Umbilical cord (tissue), 2 donors: Measurements from ENCODE around the gene PDE7B. TPM values are rescaled to one million over a fixed set of nuclear protein-coding genes. Genes with fewer than 3 reads are reported as not detected.

Source experiments
- DNase-seq: peaks from one replicate; pipeline ENCODE4 v3.0.0-alpha.2; 2015; ENCODE audit warnings: low spot score
- total RNA-seq: library from RNA; depleted of rRNA; stranded (reverse); fragments of >200 nt; gene quantifications from one replicate; pipeline ENCODE4 v1.2.3, GENCODE V29; 2014; ENCODE audit warnings: low replicate concordance; ENCODE audit not compliant: insufficient read depth

Gene PDE7B
- total RNA-seq, 1 donor from 2014 or later: 22.9 TPM

DNA sequence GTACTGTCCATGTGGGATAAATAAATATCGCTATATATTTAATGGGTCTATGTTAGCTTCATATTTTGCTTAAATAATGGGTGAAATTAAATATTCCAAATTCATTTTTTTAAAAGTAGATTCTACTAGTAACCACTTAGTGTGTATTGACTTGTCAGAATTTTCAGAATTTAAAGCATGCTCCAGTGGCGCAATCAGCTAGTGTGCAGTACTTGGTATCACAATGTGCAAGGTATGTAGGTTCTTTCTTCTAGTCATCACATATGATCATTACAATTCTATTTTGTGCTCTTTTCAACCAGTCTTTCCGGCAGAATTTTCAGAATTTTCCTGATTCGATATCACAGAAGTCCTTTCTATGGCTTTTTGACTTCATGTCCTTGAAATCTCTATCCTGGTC is 32.6 kb downstream of the PDE7B start:
- no peak for DNase-seq

DNA sequence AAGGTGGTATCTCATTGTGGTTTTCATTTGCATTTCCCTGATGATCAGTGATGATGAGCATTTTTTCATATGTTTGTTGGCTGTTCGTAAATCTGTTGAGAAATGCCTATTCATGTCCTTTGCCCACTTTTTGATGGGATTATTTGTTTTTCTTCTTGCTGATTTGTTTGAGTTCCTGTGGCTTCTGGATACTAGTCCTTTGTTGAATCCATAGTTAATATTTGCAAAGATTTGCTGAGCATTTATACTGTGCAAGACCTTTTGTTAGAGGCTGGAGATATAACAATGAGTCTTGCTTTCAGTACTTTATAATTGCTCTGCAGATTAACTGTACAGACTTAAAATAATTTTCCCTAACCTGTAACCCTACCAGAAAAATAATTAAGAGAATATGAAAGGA is 35.6 kb downstream of the PDE7B start:
- no peak for DNase-seq

DNA sequence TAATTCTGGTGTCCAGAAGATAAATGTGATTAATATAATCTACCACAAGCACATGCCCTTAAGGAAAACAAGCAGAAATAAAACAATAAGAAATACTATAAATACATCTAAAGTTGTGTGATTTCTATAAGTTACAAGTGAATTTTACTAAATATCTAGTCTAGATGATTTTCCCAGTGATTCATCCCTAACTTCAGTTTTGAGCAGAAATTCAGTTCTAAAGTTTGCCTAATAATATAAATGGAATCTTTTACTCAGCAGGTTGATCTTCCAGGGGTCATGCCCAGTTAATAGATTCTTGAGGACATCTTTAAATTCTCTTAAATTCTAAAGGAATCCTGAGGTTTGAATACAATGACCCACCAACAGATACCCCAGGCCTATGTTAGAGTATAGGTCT is 37.3 kb downstream of the PDE7B start:
- no peak for DNase-seq

DNA sequence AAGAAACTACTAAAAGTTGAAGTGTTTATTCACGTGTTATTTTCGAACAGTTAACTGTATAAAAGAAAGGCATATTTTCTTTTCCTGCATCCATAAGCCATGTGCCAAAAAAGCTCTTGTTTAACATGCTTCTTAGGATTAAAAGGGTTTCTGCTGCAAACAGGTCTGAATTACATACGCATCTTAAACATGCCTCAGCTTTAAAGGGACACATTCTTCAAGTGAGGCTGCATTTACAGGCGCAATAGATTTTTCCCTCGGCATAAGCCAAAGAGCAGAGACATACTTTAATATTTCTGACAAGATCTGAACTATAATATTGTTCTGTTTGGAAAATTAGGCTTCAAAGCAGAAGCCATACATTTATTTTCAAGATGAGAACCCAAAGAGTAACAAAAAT is 39.4 kb downstream of the PDE7B start:
- peak; percentile 13 for DNase-seq

DNA sequence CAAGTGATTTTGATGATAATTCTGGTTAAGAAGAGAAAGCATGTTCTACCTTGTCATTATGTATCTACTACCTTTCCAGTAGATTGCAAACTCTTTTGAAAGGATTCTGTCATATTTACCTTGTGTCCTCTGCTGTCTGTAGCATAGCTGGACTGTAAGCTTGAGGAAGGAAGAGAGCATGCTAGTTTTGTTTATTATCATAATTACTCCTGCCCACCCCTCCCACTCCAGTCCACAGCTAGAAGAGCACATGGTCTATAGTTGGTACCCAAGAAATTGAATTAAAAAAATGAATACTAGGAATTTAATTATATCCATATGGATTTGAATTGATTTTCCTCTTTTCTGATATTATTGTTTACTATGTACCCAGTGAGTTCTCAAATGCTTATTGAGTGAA is 40.2 kb downstream of the PDE7B start:
- DNase-seq: no peak

DNA sequence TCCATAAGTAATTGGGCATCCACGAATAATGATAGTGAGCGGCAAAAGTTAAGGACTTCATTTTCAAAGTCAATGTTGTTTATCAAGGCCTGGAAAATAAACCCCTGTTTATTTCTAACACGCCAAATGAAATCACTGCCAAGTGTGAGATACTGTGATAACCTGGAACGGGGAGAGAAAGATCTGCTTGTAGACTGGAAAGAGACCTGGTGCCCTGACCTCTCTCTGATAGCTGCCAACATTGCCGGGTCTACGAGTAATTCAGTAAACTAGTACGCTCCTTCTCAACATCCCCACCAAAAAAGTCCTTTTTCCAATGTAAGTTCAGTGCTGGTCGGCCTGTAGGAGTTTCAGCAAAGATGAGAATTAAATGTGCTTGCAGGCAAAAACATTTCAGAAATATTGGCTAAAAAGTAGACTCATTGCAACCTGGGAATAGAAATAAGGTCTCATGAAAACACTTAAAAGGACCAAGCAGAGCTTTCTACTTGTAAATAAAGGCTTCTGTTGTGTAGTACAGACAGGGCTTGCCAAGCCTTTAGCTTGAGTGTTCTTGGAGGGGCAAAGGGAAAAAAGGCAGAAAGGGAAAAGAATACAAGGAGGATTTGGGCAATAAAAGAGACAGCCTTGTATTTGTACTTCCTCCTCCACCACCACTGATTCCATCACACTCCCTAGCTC is 43.9 kb downstream of the PDE7B start:
- DNase-seq: no peak

DNA sequence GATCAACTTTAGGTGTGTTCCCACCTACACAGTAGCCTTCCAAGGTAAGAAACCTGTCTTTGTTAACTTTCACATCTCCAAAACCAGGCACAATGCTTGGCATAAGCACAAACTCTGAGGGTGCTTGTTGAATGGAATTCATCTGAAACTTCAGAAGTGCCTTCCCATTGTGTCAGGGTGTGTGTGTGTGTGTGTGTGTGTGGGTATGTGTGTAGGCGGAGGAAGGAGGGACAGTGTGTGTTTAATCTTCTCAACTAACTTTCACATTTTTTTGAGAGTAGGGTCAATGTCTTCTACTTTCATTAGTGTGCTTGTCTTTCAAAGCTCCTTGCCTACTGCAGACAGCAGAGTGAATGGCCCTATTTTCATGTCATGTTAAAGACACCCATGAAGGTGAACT is 45.6 kb downstream of the PDE7B start:
- DNase-seq: no peak

DNA sequence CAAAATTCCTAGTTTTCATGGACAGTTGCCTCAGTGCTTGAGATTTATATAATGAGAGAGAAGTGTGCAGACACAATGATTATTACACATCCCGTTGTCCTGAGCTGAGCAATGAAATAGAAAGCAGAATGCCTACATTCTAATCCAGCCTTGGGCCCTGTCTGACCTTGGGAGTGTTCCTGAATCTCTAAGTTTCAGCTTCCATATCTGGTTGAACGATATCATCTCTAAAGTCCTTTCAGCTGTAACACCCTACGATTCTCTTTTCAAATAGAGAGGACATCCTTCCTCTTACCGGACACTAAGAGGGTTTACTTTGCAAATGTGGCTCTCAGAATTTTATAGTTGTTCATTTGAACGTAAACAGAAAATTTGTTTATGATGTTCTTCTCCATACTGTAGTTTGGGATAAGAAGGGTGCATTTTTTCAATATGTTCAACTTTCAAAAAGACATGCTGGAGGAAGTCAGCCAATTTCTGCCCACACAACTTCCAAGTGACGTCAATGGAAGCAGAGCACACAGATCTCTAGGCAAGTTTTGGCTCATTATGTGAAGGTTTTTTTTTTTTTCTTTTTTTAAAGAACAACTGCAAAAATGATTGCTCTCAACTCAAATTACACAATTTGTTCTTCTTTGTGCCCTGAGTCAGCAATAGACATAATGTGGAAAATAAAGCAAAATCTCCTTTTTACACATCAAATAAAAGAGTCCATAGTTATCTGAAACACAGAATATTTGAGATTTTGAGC is 50.4 kb downstream of the PDE7B start:
- peak; percentile 93 for DNase-seq

DNA sequence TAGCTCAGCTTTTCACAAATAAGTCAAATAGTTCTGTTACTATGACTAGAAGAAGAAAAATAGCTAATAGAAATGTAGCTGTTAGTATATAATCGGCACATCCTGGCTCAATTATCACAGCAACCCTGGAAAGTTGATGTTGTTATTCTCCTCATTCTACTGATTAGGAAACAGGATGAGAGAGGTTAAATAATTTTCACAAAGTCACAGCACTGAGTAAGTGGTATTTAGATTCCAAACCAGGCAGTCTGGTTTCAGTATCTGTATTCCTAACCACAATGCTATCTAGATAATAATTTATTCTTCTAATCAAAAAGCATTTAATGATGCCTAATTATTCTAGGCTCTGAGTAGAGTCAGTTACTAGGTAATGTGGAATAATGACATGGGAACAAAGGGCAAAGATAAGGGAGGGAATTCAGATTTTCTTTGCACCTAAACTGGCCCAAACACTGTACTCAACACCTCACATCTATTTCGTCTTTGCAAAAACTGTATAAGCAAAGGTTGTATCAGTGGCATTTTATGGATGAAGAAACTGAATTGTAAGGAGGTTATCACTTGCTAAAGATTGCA is 51.3 kb downstream of the PDE7B start:
- DNase-seq: peak; percentile 33

DNA sequence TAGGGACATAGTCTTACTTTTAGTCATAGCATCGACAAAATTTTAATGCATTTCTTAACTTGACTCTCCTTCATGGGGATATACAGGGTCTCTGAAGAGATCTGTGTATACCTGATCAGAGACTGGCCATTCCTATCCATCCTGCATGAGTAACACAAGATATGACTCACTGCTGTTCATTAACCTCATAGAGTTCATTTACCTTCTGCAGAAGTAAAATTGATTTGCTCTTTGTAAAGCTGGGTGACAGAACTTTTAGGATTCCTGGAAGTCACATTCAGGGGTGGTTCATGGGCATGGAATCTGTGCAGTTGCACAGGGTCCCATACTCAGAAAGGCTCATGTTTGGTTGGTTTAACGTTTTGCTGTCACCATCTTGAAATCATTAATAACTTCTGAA is 53.2 kb downstream of the PDE7B start:
- DNase-seq: no peak

DNA sequence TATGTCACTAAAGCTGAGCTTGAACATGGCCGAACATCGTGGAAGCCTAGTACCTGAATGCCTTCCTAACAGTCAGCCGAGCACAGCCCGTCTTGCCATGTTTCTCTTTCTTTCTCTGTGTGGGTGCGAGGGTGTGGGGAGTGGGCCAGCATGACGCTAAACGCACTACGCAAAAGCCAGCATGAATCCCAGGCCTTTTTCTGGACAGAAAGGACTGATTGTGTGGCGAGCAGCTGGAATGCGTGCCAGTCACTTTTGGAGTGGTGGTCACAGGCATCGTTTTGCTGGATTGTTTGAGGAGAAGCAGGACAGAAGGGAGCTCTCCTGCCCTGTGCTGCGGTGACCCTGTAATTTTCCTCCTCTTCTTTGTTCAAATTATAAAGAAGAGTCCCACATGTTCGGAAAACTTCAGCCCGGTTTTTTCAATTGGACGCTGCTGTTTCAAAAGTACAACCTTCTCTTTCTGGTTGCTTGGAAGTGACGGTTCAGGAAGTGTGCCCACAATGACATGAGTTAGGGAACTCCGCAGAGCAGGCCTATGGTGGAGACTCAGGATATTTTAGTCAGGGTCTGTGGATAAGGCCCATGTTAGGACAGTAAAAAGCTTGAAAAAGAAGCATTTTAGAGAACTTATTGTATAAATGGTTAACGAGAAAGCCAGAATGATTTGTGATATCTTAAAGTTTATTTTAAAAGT is 54.3 kb downstream of the PDE7B start:
- no peak for DNase-seq

DNA sequence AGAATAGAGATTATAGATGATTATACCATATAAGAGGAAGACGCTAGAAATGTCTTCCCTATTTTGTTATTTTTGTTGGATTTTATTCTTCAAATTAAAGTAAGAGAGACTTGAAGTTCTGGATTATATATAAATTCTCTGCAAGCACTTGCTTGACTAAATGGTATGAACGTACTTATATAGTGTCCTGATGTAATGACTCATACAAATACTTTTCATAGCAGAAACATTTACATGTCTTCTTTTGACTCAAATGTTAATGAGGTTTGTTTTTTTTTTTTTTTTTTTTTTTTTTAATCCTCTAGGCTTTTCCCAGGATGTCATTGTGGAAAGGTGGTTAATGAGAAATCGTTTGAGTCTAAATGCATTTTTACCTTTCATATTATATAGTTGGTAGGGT is 55.0 kb downstream of the PDE7B start:
- peak; percentile 26 for DNase-seq

DNA sequence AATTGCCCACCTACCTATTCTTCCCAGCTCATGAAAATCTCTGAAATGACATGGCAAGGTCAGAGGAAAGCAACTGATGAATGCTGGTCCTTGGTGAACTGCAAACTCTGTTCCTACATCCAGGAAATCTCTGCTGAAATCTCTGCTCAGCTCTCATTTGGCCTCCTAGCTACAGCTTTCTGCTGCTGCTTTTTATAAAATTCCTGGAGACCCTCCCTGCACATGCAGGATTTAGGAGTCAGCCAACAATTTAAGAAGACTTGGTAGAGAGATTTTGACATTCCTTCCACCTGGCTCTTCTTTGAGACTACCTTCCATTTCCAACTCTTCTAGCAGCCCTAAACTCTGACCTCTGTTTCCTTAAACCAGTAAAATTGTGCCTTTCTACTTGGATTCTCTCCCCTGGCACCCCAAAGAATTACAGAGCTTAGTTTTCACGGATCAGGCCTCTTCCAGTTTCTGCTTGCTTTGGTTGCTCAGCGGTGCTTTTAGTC is 55.5 kb downstream of the PDE7B start:
- peak; percentile 31 for DNase-seq

DNA sequence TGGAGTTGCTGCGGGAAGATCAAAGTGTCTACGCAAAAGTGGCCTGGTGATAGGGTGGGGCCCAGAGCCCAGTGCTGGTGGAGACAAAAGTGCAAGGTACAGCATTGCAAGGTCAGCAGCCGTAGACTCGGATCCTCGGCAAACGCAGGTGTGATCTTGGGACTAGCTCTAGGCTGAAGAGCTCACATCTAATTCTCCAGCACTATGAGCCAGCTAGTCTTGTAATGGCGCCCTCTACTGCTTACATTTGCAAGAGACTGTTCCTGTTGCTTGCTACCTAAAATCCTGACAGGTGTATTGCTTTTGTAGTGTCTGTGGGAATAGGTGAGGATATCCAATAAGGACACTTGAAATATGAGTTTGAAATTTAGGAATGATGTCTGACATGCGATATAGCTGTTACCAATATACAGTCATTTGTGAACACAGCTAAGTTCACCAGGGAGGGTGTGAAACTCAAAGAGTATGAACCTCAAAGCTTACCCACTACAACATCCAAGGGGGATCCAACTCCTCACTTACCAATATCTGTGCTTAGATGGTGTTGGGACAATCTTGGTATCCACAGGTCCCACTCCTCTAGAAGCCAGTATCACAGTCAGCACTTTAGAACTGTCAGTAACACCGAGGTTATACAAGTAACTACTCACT is 58.4 kb downstream of the PDE7B start:
- no peak for DNase-seq

DNA sequence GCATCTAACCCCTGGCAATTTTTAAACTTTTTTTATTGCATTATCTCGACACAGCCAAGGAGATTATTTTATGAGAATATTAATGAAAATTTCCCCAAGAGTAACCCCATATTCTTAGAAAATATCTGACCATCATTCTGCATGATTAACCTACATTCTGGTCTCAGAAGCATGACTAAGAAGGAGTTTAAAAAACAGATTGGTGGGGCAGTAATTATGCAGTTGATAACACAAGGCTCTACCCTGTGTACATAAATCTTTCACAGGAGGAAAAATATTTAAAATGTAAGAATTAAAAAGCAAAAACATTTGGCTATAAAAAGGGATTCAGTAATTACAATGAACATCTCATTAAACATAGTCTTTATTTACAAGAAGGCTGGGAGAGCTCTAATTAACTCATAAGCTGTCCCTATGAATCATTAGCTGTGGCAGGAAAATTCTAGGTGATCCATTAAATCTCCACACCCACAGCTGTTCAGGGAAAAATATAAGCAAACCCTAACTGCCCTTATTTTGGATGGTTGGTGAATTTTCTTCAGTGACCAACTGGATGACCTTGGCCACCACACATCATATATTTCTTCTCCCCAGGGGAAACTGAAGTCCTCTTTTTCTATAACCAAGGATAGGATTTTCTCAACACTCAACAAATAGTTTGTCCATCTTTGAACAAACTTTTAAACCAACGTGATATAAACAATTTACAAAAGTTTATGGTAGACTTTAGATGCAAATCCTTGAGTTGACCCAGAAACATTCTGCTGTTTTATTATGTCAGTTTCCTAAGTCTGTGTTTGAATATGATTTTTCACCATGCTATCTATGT is 59.5 kb downstream of the PDE7B start:
- no peak for DNase-seq

DNA sequence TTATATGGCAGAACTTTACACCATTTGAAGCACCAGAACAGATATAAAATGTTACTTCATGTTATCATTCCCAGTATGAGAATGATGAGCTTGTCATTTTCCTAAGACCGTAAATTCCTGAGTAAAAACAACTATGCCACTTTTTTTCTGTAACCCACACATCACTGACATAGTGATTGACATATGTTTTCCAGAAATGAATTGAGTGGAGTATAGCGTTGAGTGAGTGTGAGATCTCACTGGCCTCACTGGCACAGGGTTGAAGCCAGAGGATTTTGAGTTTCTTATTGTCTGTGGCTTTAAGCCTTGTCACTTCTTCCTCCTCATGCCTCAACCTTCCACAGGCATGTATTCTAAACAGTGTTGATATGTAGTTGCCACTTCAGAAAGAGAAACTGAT is 62.3 kb downstream of the PDE7B start:
- no peak for DNase-seq

DNA sequence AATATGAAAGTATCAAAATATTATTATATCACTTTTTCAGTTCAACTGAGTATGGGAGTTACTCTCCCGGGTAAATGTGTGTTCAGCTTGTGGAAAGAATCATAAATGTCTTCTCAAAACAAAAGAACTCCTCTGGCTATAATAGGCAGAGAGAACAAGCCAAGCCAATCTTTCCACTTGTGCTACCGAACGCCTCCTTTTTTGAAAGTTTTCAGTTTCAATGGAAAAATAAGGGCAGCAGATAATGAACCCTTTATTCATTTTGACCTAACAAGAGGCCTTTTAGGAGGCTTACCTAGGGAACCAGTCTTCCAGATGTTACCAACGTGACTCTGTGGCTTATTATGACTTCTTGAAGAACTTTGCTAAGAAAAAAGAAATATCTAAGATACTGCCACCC is 67.5 kb downstream of the PDE7B start:
- DNase-seq: no peak

DNA sequence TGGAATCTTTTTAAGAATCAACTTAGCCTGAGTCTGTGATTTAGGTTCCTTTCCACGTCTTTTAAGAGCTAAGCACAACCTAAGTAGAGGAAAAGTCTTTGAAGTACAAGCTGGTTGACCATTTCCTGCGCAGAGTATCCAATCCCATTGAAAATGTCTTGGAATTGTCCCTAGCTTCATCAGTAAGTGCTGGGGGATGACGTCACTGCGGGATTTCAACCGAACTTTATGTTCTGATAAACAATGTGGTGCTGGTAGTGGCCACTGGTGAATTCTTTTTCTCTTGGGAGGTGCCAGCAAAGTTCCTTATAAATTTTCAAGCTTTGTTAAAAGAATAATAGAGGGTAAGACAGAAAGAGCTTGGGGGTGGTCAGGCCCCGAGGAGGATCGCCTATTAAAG is 69.2 kb downstream of the PDE7B start:
- no peak for DNase-seq

DNA sequence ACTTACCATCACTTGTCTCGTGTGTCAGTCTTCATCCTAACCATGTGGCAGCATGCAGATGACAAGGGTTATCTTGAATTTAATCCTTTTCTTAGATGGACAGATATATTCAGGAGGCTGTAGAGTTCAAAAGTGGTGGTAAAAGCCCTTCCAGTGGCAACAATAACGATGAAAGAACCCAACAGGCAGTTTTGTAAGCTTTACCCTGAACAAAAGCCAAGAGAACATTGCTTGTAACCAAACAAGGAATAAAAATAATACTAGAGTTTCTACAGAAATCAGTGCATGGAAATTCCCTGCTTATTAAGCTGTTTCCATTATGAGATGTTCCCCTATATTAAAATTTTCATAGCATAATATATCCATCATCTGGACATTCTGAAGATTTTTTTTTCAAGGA is 69.7 kb downstream of the PDE7B start:
- DNase-seq: no peak

DNA sequence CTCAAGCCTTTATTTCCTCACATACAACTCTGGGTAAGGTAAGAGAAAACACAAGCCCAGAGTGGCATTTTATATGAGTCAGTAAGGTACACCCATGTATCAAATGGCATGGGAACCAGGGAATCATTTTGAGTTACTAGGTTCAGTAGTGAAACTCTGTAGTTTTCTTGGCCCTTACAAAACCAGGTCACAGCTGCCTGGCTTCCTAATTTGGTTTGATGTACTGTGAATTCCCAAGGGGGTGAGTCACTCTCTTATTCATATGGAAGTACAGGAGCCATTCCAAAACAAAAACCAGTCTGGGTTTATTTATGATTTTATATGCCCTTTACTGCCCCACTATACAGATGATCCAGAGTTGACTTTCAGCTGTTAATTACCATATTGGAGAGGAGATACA is 70.7 kb downstream of the PDE7B start:
- peak; percentile 67 for DNase-seq

DNA sequence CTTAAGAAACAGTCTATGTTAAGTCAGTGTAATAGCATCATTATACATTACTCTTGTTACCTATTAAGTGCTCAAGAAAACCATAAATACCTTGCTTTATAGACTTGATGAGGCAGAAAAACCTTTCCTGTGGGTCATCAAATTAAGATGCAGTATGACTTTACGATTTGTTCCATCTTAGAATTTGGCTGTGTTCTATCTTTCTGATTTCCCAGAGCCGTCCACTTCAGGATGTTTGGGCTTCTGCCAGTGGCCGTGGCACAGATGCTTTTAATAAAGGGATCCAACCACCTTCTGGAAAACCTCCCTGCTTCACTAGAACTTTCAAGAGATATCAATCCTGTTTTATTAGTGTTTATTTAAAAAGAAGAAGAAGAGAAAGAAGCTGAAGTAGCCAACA is 71.2 kb downstream of the PDE7B start:
- DNase-seq: peak; percentile 56
